HG03558 (cell line): ENCODE measurements around the gene PELI1.

Source experiments
- ATAC-seq: cut with Tn5 transposase; IDR thresholded peaks from one replicate; pipeline ENCODE4 v1.9.1; 2021; ENCODE audit warnings: moderate number of reproducible peaks; ENCODE audit not compliant: unreplicated experiment; ENCODE audit errors: extremely low read depth

Gene PELI1

DNA sequence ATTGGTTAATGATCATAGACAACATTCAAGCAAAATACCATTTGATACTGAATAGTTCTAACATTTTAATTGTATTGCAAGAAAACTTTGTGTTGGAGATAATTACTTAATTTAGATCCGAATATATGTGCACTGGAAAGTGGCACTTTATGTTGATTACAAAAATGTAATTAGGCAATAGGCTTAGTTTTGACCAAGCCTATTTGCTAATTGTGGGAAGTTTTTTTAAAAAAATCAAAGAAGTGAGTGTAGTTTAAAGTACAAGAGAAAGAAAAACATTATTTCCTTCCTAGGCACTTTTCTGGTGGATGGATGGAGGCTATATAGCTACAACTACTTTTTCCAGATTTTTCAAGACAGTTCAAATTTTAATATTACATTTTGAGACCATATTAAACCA is 18.3 kb upstream of the PELI1 start:
- no peak for ATAC-seq

DNA sequence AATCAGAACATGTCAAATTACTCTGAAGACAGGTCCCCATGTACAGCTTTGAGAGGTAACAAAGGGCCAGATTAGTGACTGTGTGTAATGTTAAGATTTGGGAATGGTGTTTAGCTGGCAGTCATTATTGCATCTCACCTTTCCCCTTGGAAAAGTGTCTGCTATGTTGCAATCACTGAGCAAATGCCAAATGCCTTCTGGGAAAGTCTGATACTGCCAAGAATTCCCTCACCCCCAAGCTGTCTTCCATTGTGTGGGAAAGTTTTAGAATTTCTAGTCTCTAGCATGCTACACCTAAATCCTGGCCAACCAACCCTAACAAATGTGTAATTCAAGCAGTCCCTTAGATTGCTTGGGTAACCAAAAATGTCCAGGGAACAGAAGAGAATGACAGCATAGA is 13.6 kb upstream of the PELI1 start:
- ATAC-seq, result no peak

DNA sequence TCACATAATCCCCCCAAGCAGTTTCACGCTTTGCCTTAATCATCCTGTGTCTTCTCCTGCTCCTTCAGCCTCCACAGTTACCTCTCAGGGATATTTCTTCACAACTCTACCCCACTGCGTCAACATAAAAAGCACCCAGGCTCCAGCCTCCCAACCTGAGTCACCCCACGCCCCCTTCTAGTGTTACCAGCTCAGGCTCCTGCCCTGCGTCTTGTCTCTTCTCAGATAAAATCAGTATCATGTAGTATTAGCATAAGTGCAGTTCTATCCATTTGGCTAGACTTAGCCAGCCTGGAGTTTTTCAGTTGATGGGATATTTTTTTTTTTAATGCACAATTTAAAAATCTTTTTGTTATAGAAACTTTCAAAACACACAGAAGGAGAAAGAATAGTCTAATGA is 9.6 kb upstream of the PELI1 start:
- no peak for ATAC-seq

DNA sequence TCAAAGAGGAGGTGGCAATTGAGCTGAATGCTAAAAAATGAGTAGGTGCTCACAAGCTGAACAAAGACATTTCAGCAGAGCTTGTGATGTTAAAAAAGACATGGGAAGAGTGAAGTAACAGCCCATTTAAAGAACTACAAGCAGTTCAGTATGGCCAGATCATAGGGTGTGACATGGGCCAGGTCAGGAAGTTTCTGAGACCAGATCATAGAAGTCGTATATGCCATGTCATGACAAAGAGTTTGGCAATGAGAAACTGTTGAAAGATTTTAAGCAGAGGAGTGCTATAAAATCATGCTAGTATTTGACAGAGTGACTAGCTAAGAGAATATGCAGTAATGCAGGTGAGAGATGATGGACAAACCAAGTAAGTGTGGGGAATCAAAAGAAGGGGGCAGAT is 7.3 kb upstream of the PELI1 start:
- ATAC-seq, result no peak

DNA sequence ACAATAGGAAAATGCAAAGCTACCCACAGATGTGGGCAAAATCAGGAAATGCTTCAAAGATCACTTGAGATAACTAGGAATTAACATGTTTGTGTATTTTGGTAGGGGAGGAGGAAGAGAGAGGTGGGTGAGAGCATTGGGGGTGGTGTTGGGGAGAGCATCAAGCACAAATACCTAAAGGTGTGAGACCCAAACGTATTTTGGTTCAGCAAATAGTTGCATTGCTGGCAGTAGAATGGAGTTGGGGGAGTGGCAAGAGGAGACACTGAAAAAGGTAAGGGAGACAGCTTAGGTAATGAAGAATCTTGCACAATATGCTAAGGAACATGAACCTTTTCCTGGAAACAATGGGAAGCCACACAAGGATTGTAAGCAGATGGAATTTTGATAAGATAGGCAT is 1.5 kb upstream of the PELI1 start:
- ATAC-seq, result no peak

DNA sequence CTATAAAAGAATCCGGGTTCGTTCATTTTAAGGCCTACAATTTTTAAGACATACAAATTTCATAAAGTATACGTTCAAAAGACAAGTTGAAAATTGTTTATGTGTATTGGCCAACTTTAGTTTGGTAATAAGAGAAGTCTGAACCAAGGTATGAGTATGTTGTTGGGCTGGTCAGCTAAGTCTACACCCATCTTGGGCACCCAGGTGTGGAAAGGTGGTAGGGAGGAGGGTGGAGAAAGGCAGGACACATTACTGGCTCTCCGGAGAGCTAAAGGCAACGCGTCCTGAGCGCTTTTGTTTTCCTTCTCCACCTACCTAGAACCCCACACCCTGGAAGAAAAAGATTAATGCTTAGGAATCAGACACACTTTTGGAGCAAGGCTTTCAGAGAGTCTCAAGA is 899 bp upstream of the PELI1 start:
- ATAC-seq, result no peak

DNA sequence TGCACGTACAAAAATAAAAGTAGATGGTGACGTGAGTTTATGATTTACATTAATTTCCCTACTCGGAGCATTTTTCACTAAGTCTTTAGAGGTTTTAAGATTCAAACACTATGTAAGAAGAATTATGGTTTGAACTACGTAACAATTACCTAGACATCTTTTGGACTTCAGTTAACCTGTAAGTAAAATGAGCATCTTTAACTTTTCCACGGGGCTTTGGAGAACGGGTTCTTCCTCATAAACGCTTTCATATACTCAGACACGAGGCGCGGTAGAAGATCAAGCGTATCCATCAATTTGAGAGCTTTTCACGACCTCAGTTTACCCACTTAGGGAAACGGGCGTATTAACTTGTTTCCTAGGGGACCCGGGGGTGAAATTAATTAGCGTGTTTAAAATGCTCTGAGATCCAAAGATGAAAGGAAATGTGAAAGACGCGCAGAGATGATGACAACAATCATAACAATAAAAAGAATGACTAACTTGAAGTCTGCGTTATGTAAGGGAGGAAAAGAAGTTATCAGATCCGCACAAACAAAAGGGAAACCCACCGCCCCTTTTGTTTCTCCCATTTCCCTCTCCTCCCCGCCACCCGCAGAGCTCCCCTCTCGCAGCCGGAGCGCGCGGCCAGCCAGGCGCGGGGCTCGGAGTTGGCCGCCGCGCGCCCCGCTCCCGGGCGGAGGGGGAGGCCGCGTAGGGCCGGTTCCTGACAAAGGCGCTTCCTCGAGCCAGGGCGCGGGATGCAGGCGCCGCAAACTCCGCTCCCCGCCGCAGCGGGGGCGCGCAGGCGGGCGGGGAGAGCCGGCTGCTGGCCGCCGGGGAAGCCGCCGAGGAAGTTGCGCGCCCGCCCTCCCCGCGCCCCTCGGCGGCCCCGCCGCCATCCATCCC is 807 bp downstream of the PELI1 start:
- no peak for ATAC-seq

DNA sequence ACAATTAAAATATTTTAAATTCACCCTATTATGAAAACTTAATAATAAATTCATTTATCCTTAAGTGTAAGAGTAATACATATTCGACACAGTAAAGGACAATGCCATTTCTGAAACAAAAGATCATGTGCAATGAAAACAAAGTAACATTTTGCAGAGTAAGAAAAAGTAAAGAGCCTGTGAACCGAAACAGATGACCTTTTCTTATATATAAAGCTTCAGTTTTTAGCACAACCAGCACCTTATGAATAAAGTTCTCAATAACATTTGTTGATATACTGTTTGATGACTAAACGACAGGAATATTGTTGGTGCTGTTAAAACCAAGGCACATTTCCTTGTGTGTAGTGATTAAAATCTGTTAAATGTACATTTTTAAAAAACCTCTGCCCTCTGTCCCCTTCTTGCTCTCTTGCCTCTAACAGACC is 1.5 kb downstream of the PELI1 start:
- ATAC-seq, result no peak

DNA sequence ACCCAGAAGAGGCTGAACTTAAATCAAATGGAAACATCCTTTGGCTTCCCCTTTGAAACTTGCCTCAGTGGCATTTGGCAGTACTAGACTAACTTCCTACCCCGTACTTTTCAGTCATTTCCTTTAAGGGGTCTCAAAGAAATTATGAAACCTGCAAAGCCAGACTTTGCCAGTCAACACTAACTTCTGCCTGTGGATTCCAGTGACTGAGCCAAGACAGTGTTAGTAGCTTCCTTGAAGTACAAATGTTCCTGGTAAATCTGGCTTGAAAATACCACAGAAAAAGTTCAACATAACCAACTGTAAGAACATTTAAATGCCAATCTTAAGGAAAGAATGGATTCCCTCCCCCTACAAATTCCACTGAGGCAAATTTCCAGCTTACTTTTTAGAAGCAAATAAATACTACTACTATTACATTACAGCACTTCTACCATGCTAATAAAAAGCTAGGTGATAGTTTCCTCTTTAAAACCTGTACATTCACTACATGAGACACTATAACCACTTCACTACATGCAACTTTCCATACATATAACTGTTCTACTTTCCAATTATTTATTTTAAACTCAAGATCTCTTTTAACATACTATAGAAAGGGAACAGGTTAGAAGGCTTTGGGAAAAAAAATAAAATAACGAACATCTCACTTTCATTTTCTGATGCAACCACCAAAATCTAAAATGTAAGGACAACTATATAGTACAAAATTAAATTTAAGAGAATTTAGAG is 2.4 kb downstream of the PELI1 start:
- no peak for ATAC-seq

DNA sequence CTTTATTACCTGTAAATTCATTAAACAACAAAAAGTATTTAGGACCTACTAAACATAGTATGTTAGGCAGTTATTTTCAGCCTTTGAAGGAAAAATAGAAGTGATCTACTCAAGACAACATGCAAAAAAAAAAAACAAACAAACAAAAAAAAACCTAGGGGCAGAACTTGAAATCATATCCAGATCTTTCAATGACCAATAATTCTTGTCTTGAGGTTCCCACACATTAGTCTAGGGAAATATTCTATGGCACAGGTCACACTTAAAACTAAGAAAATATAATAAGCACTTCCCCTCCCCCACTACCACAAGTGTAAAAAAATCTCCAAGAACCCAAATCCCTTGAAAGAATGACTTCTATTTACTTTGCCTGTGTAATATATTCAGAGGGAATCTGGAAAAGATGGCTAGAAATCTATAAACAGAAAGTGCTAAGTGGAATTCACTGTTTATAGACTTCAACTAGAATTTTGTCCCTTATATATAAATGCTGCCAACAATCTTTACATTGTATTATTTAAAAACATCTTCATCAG is 3.5 kb downstream of the PELI1 start:
- no peak for ATAC-seq

DNA sequence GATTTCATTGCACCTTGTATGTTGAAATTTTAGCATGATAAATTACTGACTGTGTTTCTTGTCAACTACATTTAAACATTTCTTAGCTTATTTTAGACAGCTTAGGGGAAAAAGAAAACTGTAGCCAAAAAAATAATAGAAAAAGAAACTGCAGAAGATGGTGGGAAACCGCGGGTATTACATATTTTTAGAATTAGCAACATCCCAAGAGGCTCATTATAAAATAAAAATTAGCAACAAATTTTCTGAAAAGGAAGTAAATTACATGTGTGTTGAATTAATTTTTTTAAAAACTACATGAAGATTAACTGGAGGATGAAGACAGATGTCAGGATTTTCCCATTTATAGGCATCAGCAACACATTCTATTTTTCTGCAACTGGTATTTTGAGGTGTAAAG is 4.3 kb downstream of the PELI1 start:
- ATAC-seq, result no peak

DNA sequence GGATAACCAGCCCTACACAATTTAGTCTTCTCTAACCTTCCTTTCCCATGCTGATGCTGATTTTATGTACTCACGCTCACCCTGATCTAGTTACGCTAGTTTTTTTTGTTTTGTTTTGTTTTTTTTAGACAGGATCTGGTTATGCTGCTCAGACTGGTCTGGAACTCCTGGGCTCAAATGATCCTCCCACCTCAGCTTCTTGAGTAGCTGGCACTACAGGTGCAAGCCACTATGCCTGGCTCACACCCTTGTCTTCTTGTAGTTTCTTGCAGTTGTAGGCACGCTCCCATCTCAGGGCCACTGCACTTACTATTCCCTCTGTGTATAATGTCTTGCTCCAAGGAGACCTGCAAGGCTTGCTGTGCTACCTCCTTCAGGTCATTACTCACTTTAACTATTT is 6.2 kb downstream of the PELI1 start:
- no peak for ATAC-seq

DNA sequence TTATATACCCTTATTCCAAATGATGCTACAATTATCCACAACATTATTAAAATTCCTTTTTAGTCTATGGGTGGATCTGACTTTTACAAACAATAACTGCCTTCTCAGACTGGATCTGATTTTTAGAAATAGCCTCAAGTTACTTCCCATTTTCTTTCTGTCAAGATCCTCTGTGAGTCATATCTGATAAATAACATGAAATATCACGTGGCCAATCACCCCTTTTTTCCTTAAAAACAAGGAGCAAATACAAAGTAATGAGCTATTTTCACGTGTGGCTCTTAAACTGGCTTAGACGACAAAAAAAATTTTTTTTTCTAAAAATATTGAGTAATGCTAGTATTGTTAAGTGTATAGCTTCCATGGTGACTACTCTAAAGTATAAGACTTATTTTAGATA is 6.7 kb downstream of the PELI1 start:
- ATAC-seq, result no peak

DNA sequence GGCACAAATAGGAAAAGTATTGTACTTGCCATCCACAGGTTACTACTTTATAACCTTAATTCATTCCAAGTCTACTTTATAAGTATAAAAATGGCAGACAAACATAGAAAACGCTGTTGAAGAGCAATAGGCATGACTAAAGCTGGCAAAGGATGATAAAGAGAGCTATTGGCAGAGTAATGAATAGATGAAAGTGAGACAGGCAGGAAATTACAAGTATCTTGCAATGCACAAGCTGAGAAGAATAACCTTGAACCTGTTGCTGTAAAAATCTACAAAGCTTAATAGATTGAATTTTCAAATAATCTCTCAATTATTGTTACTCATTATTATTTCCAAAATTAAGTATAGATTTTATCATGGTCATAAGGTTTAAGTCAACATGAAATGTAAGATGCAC is 8.8 kb downstream of the PELI1 start:
- ATAC-seq, result no peak

DNA sequence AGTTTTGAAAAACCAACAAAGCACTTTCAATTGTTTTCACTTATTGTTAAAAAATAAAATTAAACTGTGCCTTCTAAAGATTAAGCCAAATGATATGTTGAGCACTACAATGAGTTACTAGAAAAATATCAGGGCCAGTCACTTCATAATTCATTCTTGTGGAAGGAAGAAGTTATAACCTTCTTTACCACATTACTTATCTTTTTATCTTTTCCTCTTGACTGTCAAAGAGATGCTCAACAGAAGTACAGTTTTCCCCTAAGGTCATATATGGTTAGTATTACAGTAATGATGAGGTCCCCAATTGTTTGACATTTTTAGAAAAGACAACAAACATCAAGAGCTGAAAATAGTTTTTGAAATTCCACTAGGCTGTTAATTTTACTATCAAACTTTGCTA is 9.4 kb downstream of the PELI1 start:
- no peak for ATAC-seq

DNA sequence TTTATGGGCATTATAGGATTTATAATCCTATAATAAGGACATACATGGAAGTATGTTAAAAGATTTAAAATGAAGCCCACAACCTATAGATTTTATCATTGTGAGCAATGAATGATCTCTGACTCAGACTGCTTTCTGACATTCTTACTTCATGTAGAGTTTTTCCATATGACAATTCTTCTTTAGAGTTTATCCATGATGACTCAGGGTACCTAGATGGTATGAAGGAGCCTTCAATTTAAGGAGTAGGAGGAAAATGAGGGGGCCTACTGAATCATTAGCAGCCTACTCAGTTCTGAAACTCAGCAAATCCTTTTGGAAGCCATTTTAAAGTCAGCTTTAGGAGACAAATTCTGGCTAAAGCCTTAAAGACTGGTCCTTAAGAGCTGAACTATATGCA is 10.4 kb downstream of the PELI1 start:
- ATAC-seq, result no peak

DNA sequence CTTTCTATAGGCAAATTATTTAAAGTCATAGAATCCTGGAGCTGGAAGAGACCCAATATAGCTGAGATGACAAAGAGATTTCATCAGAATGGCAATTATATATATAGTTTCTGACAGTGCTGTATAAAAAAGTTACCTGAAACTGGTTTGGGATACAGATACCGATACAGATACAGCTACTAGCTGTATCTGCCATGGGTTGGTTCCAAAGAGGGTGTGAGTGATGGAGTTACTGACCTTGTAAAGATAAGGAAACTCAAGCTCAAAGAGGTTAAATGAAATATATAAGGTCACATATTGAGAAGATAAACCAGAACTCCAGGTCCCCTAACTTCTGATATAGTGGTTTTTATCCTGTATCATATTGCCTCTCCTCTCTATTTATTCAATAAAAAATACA is 10.9 kb downstream of the PELI1 start:
- ATAC-seq, result no peak

DNA sequence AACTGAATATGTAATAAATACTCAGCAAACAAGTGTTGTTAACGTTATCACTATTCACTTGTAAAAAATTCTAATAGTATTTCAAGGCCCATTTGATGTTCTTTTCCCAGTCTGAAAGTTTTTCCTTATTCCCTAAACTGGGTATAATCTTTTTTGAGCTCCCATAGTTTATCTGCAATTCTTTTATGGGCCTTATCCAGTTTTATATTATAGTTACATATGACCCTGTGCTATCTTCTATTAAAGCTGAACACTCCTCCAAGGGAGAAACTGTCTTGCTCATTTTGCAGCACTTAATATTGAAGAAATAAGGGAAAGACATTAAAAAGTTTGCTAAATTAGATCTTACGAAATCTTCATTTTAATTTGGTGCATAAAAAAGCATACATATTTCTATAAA is 13.9 kb downstream of the PELI1 start:
- no peak for ATAC-seq

DNA sequence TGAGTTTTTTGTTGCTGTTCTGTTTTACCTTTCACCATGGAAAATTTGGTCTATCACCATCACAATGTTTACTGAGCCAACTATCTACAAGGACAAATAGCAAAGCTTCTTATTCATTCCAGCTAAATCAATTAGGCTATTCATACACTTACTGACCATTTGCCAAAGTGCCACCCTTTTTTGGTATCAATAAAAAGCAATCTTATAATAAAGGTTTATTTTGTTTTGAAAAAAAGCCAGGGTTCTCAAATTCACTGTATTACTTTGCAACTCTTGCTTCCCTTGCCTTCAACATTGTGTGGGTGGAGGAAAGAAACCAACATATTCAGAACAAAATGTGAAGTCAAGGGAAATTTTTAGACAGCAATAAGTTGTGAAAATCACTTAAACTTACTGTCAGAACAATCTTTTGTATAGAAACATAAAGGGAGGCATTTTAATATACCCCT is 15.3 kb downstream of the PELI1 start:
- ATAC-seq, result no peak

DNA sequence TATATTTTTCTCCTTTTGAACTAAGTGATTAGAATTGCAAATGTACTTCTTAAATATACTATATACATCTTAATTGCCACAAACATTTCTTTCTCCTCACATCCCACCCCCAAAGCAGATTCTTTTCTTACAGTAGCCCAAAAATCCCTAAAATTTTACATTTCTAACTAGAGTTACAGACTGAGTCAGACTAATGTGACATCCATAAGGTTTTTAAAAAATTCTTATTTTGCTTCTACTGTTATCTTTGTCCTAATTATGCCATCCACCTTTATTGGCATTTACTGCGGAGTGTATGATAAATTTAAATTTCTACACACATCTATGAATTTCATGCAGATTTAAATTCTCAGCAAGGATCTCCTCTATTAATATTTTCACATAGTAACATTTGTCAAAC is 15.8 kb downstream of the PELI1 start:
- ATAC-seq, result no peak

DNA sequence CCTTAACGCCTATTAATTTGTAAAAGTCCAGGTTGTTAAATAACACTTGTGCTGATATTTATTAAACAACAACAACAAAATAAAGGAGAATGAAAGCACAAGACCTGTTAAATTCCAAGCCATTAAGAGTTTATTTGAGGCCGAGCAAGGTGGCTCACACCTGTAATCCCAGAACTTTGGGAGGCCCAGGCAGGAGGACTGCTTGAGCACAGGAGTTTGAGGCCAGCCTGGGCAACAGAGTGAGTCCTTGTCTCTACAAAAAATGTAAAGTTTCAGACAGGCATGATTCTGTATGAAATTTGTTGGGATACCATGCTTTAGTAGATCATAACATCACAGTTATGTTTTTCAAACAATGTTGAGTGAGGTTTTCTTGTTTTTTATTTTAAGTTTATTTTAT is 17.1 kb downstream of the PELI1 start:
- no peak for ATAC-seq
